ENCODE data around the gene THAP10. TPM values are rescaled to one million over a fixed set of nuclear protein-coding genes. Genes with fewer than 3 reads are reported as not detected.

Gene THAP10
- total RNA-seq, 2 donors from 2014 or later: 1.1 to 1.2 TPM

GRCh38 chr15:70854666-70854976 is 37.6 kb downstream of the THAP10 start:
- Mint-ChIP-seq H3K4me3 (peak overlapping the region; percentile 90), H3K4me1 (peaks cover 4% of the 10 kb centered on the region), H3K27me3 (peaks cover 80% of the 10 kb centered on the region), H3K36me3 (ENCODE audit: low read depth) (peaks cover 2% of the 10 kb centered on the region), H3K27ac (peak overlapping the region; percentile 86)
- DNase-seq (no peak), ATAC-seq (no peak)
- no peaks in the 10 kb centered on the region for H3K9me3 ChIP-seq (ENCODE audit: control insufficient read depth, low read length, poor library complexity, severe bottlenecking)

GRCh38 chr15:70853973-70854665 is 38.1 kb downstream of the THAP10 start, which contains the start of gene LARP6:
TSS of gene LARP6 (minus strand) at chr15:70854157. CDS start at chr15:70854088, 69 bp downstream.
- peaks cover 2% of the 10 kb centered on the region for H3K36me3 Mint-ChIP-seq (ENCODE audit: low read depth)
- DNase-seq: no peak
- H3K4me1 Mint-ChIP-seq: peaks cover 4% of the 10 kb centered on the region
- peak within 1 kb of the TSS; percentile 86 for H3K27ac Mint-ChIP-seq
- no peaks in the 10 kb centered on the region for H3K9me3 ChIP-seq (ENCODE audit: control insufficient read depth, low read length, poor library complexity, severe bottlenecking)
- H3K27me3 Mint-ChIP-seq: peaks cover 80% of the 10 kb centered on the region
- ATAC-seq: peak; percentile 75
- H3K4me3 Mint-ChIP-seq: peak within 1 kb of the TSS; percentile 90

- Mint-ChIP-seq H3K4me3 (peak overlapping the region; percentile 79), H3K36me3 (ENCODE audit: low read depth) (no peaks in the 10 kb centered on the region), H3K4me1 (peaks cover 4% of the 10 kb centered on the region), H3K27ac (no peak overlapping the region), H3K27me3 (peaks cover 75% of the 10 kb centered on the region)
- DNase-seq: no peak
- no peaks in the 10 kb centered on the region for H3K9me3 ChIP-seq (ENCODE audit: control insufficient read depth, low read length, poor library complexity, severe bottlenecking)
- peak; percentile 55 for ATAC-seq
Observed at GRCh38 chr15:70853318-70853972, 38.8 kb downstream of the THAP10 start.

GRCh38 chr15:70852501-70853317 is 39.5 kb downstream of the THAP10 start:
- DNase-seq (no peak), ATAC-seq (no peak)
- Mint-ChIP-seq H3K4me3 (peak overlapping the region; percentile 79), H3K27ac (no peak overlapping the region), H3K27me3 (peaks cover 81% of the 10 kb centered on the region), H3K4me1 (peaks cover 4% of the 10 kb centered on the region), H3K36me3 (ENCODE audit: low read depth) (no peaks in the 10 kb centered on the region)
- no peaks in the 10 kb centered on the region for H3K9me3 ChIP-seq (ENCODE audit: control insufficient read depth, low read length, poor library complexity, severe bottlenecking)

- ATAC-seq (no peak), DNase-seq (no peak)
- H3K9me3 ChIP-seq (ENCODE audit: control insufficient read depth, low read length, poor library complexity, severe bottlenecking): no peaks in the 10 kb centered on the region
- Mint-ChIP-seq H3K4me3 (no peak overlapping the region), H3K27me3 (peaks cover 84% of the 10 kb centered on the region), H3K4me1 (peaks cover 4% of the 10 kb centered on the region), H3K27ac (no peak overlapping the region), H3K36me3 (ENCODE audit: low read depth) (no peaks in the 10 kb centered on the region)
Observed at GRCh38 chr15:70851889-70852288, 40.3 kb downstream of the THAP10 start.

GRCh38 chr15:70845602-70846360 is 46.5 kb downstream of the THAP10 start:
- no peaks in the 10 kb centered on the region for H3K4me1 Mint-ChIP-seq
- no peaks in the 10 kb centered on the region for H3K9me3 ChIP-seq (ENCODE audit: control insufficient read depth, low read length, poor library complexity, severe bottlenecking)
- peaks cover 39% of the 10 kb centered on the region for H3K27me3 Mint-ChIP-seq
- ATAC-seq (no peak), DNase-seq (no peak)
- H3K27ac Mint-ChIP-seq: no peak overlapping the region
- H3K36me3 Mint-ChIP-seq (ENCODE audit: low read depth): no peaks in the 10 kb centered on the region
- H3K4me3 Mint-ChIP-seq: no peak overlapping the region

- Mint-ChIP-seq H3K27me3 (peaks cover 35% of the 10 kb centered on the region), H3K4me3 (no peak overlapping the region), H3K36me3 (ENCODE audit: low read depth) (no peaks in the 10 kb centered on the region), H3K27ac (no peak overlapping the region), H3K4me1 (no peaks in the 10 kb centered on the region)
- no peaks in the 10 kb centered on the region for H3K9me3 ChIP-seq (ENCODE audit: control insufficient read depth, low read length, poor library complexity, severe bottlenecking)
- no peak for DNase-seq
- no peak for ATAC-seq
Observed at GRCh38 chr15:70837476-70837875, 54.8 kb downstream of the THAP10 start.

- DNase-seq (no peak), ATAC-seq (no peak)
- Mint-ChIP-seq H3K4me3 (no peak overlapping the region), H3K27ac (no peak overlapping the region), H3K4me1 (no peaks in the 10 kb centered on the region), H3K27me3 (peaks cover 39% of the 10 kb centered on the region), H3K36me3 (ENCODE audit: low read depth) (no peaks in the 10 kb centered on the region)
- no peaks in the 10 kb centered on the region for H3K9me3 ChIP-seq (ENCODE audit: control insufficient read depth, low read length, poor library complexity, severe bottlenecking)
Observed at GRCh38 chr15:70835841-70836240, 56.4 kb downstream of the THAP10 start.

GRCh38 chr15:70835415-70835814 is 56.8 kb downstream of the THAP10 start:
- Mint-ChIP-seq H3K4me3 (no peak overlapping the region), H3K27me3 (peaks cover 43% of the 10 kb centered on the region), H3K4me1 (no peaks in the 10 kb centered on the region), H3K27ac (no peak overlapping the region), H3K36me3 (ENCODE audit: low read depth) (no peaks in the 10 kb centered on the region)
- DNase-seq (no peak), ATAC-seq (no peak)
- no peaks in the 10 kb centered on the region for H3K9me3 ChIP-seq (ENCODE audit: control insufficient read depth, low read length, poor library complexity, severe bottlenecking)

- Mint-ChIP-seq H3K27me3 (peaks cover 45% of the 10 kb centered on the region), H3K36me3 (ENCODE audit: low read depth) (no peaks in the 10 kb centered on the region), H3K27ac (no peak overlapping the region), H3K4me1 (no peaks in the 10 kb centered on the region), H3K4me3 (no peak overlapping the region)
- no peak for ATAC-seq
- DNase-seq: no peak
- no peaks in the 10 kb centered on the region for H3K9me3 ChIP-seq (ENCODE audit: control insufficient read depth, low read length, poor library complexity, severe bottlenecking)
Observed at GRCh38 chr15:70834999-70835398, 57.2 kb downstream of the THAP10 start.

GRCh38 chr15:70833861-70834765 is 58.1 kb downstream of the THAP10 start:
- no peak for ATAC-seq
- Mint-ChIP-seq H3K36me3 (ENCODE audit: low read depth) (no peaks in the 10 kb centered on the region), H3K27ac (no peak overlapping the region)

GRCh38 chr15:70833422-70833821 is 58.8 kb downstream of the THAP10 start:
- H3K36me3 Mint-ChIP-seq (ENCODE audit: low read depth): no peaks in the 10 kb centered on the region
- peaks cover 47% of the 10 kb centered on the region for H3K27me3 Mint-ChIP-seq

More at GRCh38 chr15:70833861-70834765, 58.1 kb downstream of the THAP10 start:
- no peak for DNase-seq
- H3K27me3 Mint-ChIP-seq: peaks cover 47% of the 10 kb centered on the region
- no peak overlapping the region for H3K4me3 Mint-ChIP-seq
- H3K9me3 ChIP-seq (ENCODE audit: control insufficient read depth, low read length, poor library complexity, severe bottlenecking): no peaks in the 10 kb centered on the region
- no peaks in the 10 kb centered on the region for H3K4me1 Mint-ChIP-seq

More at GRCh38 chr15:70833422-70833821, 58.8 kb downstream of the THAP10 start:
- Mint-ChIP-seq H3K4me1 (no peaks in the 10 kb centered on the region), H3K27ac (no peak overlapping the region), H3K4me3 (no peak overlapping the region)
- no peaks in the 10 kb centered on the region for H3K9me3 ChIP-seq (ENCODE audit: control insufficient read depth, low read length, poor library complexity, severe bottlenecking)
- ATAC-seq: no peak
- no peak for DNase-seq

Measured in T-helper 17 cell (primary cell).